GM12878 (cell line): Measurements from ENCODE around the gene SERHL2. TPM values are rescaled to one million over a fixed set of nuclear protein-coding genes. Genes with fewer than 3 reads are reported as not detected.
"Not testable (repeated sequence)": the region's sequence is repeated elsewhere in the genome, so short reads cannot be mapped to it uniquely, and the experiment has no call there.

Experiments
- ATAC-seq: fragments of 200-7000 bp; cut with Tn5 transposase; 3 replicates; pipeline ENCODE4 v1.9.1; 2020; ENCODE audit warnings: mild to moderate bottlenecking, moderate library complexity
- BruUV-seq: library from RNA; stranded (reverse); fragments of 400-500 nt; replicated peaks from 2 replicates; lab custom pipeline; 2021; lab: Mats Ljungman, UMichigan
- CTCF ChIA-PET: fragments of 300-600 bp; sonication (Branson Sonifier 250); formaldehyde crosslinking; extraction: SDS; loops from one replicate; lab custom pipeline; 2021; ENCODE audit warnings: inconsistent platforms; lab: Yijun Ruan, JAX
- POLR2A ChIA-PET: fragments of 350-600 bp; formaldehyde crosslinking; extraction: SDS; loops from one replicate; lab custom pipeline; 2021; ENCODE audit warnings: inconsistent platforms; lab: Charles Lee
- RAD21 ChIA-PET: fragments of 300-600 bp; sonication (Branson Sonifier 250); formaldehyde crosslinking; loops from one replicate; lab custom pipeline; 2023; ENCODE audit warnings: antibody characterized with exemption; ENCODE audit not compliant: unreplicated experiment; lab: Charles Lee
- SMC1A ChIA-PET: fragments of 300-600 bp; sonication (Branson Sonifier 250); formaldehyde crosslinking; loops from one replicate; lab custom pipeline; 2023; ENCODE audit not compliant: unreplicated experiment, uncharacterized antibody; lab: Charles Lee
- DNase-seq: peaks from one replicate; pipeline ENCODE4 v3.0.0-alpha.2; 2011; ENCODE audit warnings: low read depth, low spot score
- FAIRE-seq: peaks from 3 replicates; lab custom pipeline; 2011; peaks lifted over from hg19 to GRCh38; lab: Jason Lieb, UNC
- H2AFZ ChIP-seq: 2 replicates; pipeline ENCODE4 v1.6.0; 2011; ENCODE audit warnings: low read depth, low read length, control low read depth; ENCODE audit not compliant: control insufficient read depth
- H3K27ac ChIP-seq: 2 replicates; pipeline ENCODE4 v1.5.1; 2011; ENCODE audit warnings: control low read depth; ENCODE audit not compliant: control insufficient read depth, insufficient read depth
- H3K27me3 ChIP-seq, 2 experiments: replicated peaks in 1 of 2; 2 replicates each; pipeline versions ENCODE4 v1.6.0 to v1.6.1; 2011; ENCODE audit warnings: low read length in 1 of 2; ENCODE audit not compliant: control insufficient read depth in 2 of 2, insufficient read depth in 2 of 2
- H3K36me3 ChIP-seq, 2 experiments: 2 replicates each; pipeline ENCODE4 v1.5.1; 2011; ENCODE audit warnings: low read length in 1 of 2; ENCODE audit not compliant: control insufficient read depth in 2 of 2, insufficient read depth in 2 of 2
- H3K4me1 ChIP-seq: 2 replicates; pipeline ENCODE4 v1.6.1; 2011; ENCODE audit warnings: mild to moderate bottlenecking, low read length, moderate library complexity, mixed read lengths; ENCODE audit not compliant: control insufficient read depth, insufficient read depth
- H3K4me2 ChIP-seq: 2 replicates; pipeline ENCODE4 v1.6.0; 2011; ENCODE audit warnings: control low read depth; ENCODE audit not compliant: control insufficient read depth, insufficient read depth
- H3K4me3 ChIP-seq: fragments of 200-600 bp; sonication (generic); 2 replicates; pipeline ENCODE4 v1.5.1; 2016
- H3K79me2 ChIP-seq: 2 replicates; pipeline ENCODE4 v1.6.0; 2011; ENCODE audit warnings: low read length; ENCODE audit not compliant: control insufficient read depth, insufficient read depth
- H3K9ac ChIP-seq: 2 replicates; pipeline ENCODE4 v1.8.0; 2011; ENCODE audit warnings: low read length, control low read depth, mixed read lengths; ENCODE audit not compliant: control insufficient read depth, insufficient read depth
- H3K9me3 ChIP-seq: replicated peaks from 3 replicates; pipeline ENCODE4 v1.5.1; 2011; ENCODE audit warnings: mild to moderate bottlenecking, low read length; ENCODE audit not compliant: control insufficient read depth, insufficient read depth
- H4K20me1 ChIP-seq: 2 replicates; pipeline ENCODE4 v1.6.0; 2011; ENCODE audit not compliant: control insufficient read depth, insufficient read depth
- BHLHE40 ChIP-seq, 2 experiments: fragments of 450-650 bp in 1 of 2; IDR thresholded peaks; 2 replicates each; pipeline ENCODE4 v1.6.1; 2011 to 2017; ENCODE audit warnings: low read depth in 2 of 2, borderline replicate concordance in 1 of 2, improper control_type of control experiment in 1 of 2, low read length in 1 of 2, mild to moderate bottlenecking in 1 of 2
- POU2F2 ChIP-seq: IDR thresholded peaks from 3 replicates; pipeline ENCODE4 v1.6.1; 2011; ENCODE audit warnings: low read depth, mild to moderate bottlenecking, low read length, borderline replicate concordance
- RAD51 ChIP-seq: fragments of 450-650 bp; IDR thresholded peaks from 2 replicates; pipeline ENCODE4 v1.6.1; 2016; ENCODE audit warnings: moderate library complexity, mild to moderate bottlenecking, inconsistent platforms
- TCF12 ChIP-seq: IDR thresholded peaks from 2 replicates; pipeline ENCODE4 v1.6.1; 2011; ENCODE audit warnings: low read depth, mild to moderate bottlenecking, low read length
- YY1 ChIP-seq: IDR thresholded peaks from 2 replicates; pipeline ENCODE4 v1.6.1; 2011; ENCODE audit warnings: low read depth, mild to moderate bottlenecking, low read length
- WGBS: methylation state at CpG from one replicate; pipeline ENCODE4 v1.1.6; 2016; ENCODE audit warnings: low lambda C conversion rate; ENCODE audit not compliant: insufficient replicate concordance, insufficient coverage; ENCODE audit errors: missing lambda C conversion rate; 5-methylcytosine and 5-hydroxymethylcytosine counted together
- in situ Hi-C: fragments of 300-500 bp; cut with MboI; formaldehyde crosslinking; loops from 9 replicates; pipeline ENCODE4 v1.14.3; 2018; ENCODE audit warnings: mixed read lengths
- intact Hi-C: fragments of 100-400 bp; cut with micrococcal nuclease; formaldehyde crosslinking; loops from one replicate; pipeline ENCODE4 v1.14.2; 2022; ENCODE audit not compliant: unreplicated experiment
- polyA plus RNA-seq, 11 experiments: library from polyadenylated mRNA; depleted of rRNA in 4 of 11; unstranded in 6 of 11; stranded (reverse) in 5 of 11; fragments of >200 nt; fragmentation: Nextera tagmentation in 4 of 11; fragmentation: Illumina TruSeq in 1 of 11; extraction: Ambion mirVana in 4 of 11; extraction: Trizol in 1 of 11; gene quantifications; 1 replicate in 1 of 11; 2 replicates in 10 of 11; pipeline versions ENCODE4 v1.2.1 to v1.2.3, GENCODE V29; 2011 to 2016; ENCODE audit warnings: inconsistent platforms in 2 of 11, missing spikeins in 2 of 11, low read depth in 1 of 11
- total RNA-seq, 4 experiments: library from RNA; depleted of rRNA in 3 of 4; stranded (reverse); fragments of >200 nt in 3 of 4; fragmentation: Illumina TruSeq in 1 of 4; extraction: Trizol in 1 of 4; gene quantifications; 2 replicates each; pipeline versions ENCODE4 v1.2.1 to v1.2.3, GENCODE V29; 2013 to 2021
- TF ChIP-seq, protein P1 (sequence below): fragments of 450-650 bp; IDR thresholded peaks from 2 replicates; pipeline ENCODE4 v1.6.1; 2016; ENCODE audit warnings: mild to moderate bottlenecking
- TF ChIP-seq, protein P2 (sequence below): fragments of 450-650 bp; IDR thresholded peaks from 2 replicates; pipeline ENCODE4 v1.6.1; 2017; ENCODE audit warnings: low read depth, mild to moderate bottlenecking, moderate library complexity

SERHL2 gene
- total and polyA plus RNA-seq, 10 of the 15 experiments (the other 5 are each of a cell fraction or from before 2014, with no cell fraction given), result 0.63 to 2.0 (median 1.2) TPM

DNA sequence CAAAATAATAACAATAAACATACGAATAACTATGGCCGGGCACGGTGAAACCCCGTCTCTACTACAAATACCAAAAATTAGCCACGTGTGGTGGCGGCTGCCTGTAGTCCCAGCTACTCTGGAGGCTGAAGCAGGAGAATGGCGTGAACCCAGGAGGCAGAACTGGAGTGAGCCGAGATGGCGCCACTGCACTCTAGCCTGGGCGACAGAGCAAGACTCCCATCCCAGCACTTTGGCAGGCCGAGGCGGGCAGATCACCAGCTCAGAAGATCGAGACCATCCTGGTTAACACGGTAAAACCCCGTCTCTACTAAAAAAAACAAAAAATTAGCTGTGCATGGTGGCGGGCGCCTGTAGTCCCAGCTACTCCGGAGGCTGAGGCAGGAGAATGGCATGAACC lies 17.1 kb upstream of the SERHL2 start:
- WGBS, result 63% methylated on average over 18 of the region's 18 CpGs
- FAIRE-seq, result not testable (repeated sequence)
- TF ChIP-seq, protein P1, sequence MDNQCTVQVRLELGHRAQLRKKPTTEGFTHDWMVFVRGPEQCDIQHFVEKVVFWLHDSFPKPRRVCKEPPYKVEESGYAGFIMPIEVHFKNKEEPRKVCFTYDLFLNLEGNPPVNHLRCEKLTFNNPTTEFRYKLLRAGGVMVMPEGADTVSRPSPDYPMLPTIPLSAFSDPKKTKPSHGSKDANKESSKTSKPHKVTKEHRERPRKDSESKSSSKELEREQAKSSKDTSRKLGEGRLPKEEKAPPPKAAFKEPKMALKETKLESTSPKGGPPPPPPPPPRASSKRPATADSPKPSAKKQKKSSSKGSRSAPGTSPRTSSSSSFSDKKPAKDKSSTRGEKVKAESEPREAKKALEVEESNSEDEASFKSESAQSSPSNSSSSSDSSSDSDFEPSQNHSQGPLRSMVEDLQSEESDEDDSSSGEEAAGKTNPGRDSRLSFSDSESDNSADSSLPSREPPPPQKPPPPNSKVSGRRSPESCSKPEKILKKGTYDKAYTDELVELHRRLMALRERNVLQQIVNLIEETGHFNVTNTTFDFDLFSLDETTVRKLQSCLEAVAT, result 0 out of 2 replicates have a peak, but pooled peaks have one; percentile 31
- TF ChIP-seq, all 136 proteins: peak for 1; not testable (repeated sequence) for 135
- H3K4me3 ChIP-seq, H3K9me3 ChIP-seq, DNase-seq, H3K79me2 ChIP-seq, BruUV-seq, H3K36me3 ChIP-seq, ATAC-seq, H4K20me1 ChIP-seq, in situ Hi-C loops, RAD21 ChIA-PET, H2AFZ ChIP-seq, H3K27me3 ChIP-seq, intact Hi-C loops, H3K9ac ChIP-seq: not testable (repeated sequence)
- ChIA-PET POLR2A (interaction anchor here (0.6 kb wide), 1 partner anchor 15 kb away, joined by 5 read pairs; no protein-coding TSS in a partner anchor), SMC1A (interaction anchor here (1.0 to 1.4 kb wide), 3 partner anchors 11 to 15 kb away, joined by 4 to 5 read pairs (median 5); no protein-coding TSS in a partner anchor), CTCF (interaction anchor here (1.0 to 1.1 kb wide), 3 partner anchors 16 to 78 kb away, joined by 3 to 4 read pairs (median 3); partner anchors contain the start of gene POLDIP3)
- Histone ChIP-seq H3K4me2 (peak overlapping the region; percentile 30; the same call in 1 of the 2 replicates), H3K27ac (peak overlapping the region; percentile 72), H3K4me1 (peaks cover 30% of the 10 kb centered on the region)

DNA sequence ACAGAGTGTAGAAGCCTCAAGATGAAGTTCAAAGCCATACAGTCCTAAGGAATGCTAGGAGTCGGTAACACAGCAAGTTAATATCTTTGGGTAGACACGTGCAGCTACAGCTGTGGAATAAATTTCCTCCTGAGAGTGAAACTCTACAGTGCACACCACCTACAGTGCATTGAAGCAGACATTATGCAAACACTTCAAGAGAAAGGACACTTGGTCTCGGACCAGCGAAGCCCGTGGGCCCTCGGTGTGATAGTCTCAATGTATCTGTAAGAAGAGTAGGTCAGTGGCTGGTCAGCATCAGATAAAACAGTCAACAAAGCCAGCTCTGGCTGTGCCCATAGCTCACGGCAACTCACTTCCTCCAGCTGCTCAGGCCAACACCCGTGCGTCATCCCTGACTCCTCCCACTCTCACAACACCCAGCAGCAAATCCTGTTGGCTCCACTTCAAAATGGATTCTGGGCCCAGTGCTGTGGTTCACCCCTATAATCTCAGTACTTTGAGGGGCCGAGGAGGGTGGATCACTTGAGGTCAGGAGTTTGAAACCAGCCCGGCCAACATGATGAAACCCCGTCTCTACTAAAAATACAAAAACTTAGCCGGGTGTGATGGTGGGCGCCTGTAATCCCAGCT lies 16.4 kb upstream of the SERHL2 start:
- H3K79me2 ChIP-seq, intact Hi-C loops, RAD21 ChIA-PET: not testable (repeated sequence)
- TF ChIP-seq TCF12 (0 out of 2 replicates have a peak, but pooled peaks have one; percentile 17), YY1 (peak; percentile 59; the same call in 1 of the 2 replicates), BHLHE40 (IDR thresholded peaks at IDR 0.05; ENCODE audit: borderline replicate concordance in 1 of 2, low read depth in 2 of 2, low read length in 1 of 2) (peak; percentile 58 to 91; a peak in 2 of 4 replicates), RAD51 (0 out of 2 replicates have a peak, but pooled peaks have one; percentile 19), POU2F2 (0 out of 3 replicates have a peak, but pooled peaks have one; percentile 24)
- TF ChIP-seq, protein P2, sequence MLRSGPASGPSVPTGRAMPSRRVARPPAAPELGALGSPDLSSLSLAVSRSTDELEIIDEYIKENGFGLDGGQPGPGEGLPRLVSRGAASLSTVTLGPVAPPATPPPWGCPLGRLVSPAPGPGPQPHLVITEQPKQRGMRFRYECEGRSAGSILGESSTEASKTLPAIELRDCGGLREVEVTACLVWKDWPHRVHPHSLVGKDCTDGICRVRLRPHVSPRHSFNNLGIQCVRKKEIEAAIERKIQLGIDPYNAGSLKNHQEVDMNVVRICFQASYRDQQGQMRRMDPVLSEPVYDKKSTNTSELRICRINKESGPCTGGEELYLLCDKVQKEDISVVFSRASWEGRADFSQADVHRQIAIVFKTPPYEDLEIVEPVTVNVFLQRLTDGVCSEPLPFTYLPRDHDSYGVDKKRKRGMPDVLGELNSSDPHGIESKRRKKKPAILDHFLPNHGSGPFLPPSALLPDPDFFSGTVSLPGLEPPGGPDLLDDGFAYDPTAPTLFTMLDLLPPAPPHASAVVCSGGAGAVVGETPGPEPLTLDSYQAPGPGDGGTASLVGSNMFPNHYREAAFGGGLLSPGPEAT, result 0 out of 2 replicates have a peak, but pooled peaks have one; percentile 24
- TF ChIP-seq, all 136 proteins: peak for 6; not testable (repeated sequence) for 130
- ATAC-seq, result peak; percentile 81
- SMC1A ChIA-PET, result interaction anchor here (0.9 to 1.4 kb wide), 4 partner anchors 11 to 363 kb away, joined by 3 to 5 read pairs (median 4); no protein-coding TSS in a partner anchor
- POLR2A ChIA-PET, result interaction anchor here (0.6 kb wide), 1 partner anchor 16 kb away, joined by 5 read pairs; no protein-coding TSS in a partner anchor
- Histone ChIP-seq H3K27ac (peak overlapping the region; percentile 72), H3K4me1 (peaks cover 30% of the 10 kb centered on the region), H3K9ac (0 out of 2 replicates have a peak overlapping the region, but pooled peaks have one; percentile 27), H3K4me2 (peak overlapping the region; percentile 66; the same call in 1 of the 2 replicates)
- H3K4me3 ChIP-seq, H4K20me1 ChIP-seq, FAIRE-seq, H3K9me3 ChIP-seq, in situ Hi-C loops, DNase-seq, H3K36me3 ChIP-seq, H3K27me3 ChIP-seq, H2AFZ ChIP-seq: not testable (repeated sequence)
- WGBS, result 25% methylated on average over 7 of the region's 14 CpGs
- TSS peak; percentile 85 for BruUV-seq
- CTCF ChIA-PET, result interaction anchor here (1.0 to 1.1 kb wide), 3 partner anchors 15 to 77 kb away, joined by 3 to 4 read pairs (median 3); partner anchors contain the start of gene POLDIP3
